Upper lobe of left lung (tissue), 6 donors: Measurements from ENCODE around the gene FH. TPM values are rescaled to one million over a fixed set of nuclear protein-coding genes. Genes with fewer than 3 reads are reported as not detected.

Source experiments
- ATAC-seq, 2 donors: fragments of 200-7000 bp; cut with Tn5 transposase; one replicate each; pipeline ENCODE4 v1.9.1; 2022; ENCODE audit warnings: mild to moderate bottlenecking in 2 of 2, moderate library complexity in 2 of 2; ENCODE audit not compliant: low FRiP score in 2 of 2
- DNase-seq, 2 donors: peaks; one replicate each; pipeline ENCODE4 v3.0.0-alpha.2; 2019 to 2020
- H3K27ac ChIP-seq, 4 donors: fragments of 200-600 bp; sonication (generic); one replicate each; pipeline ENCODE4 v1.5.1; 2016 to 2019
- H3K27me3 ChIP-seq, 4 donors: fragments of 200-600 bp; sonication (generic); one replicate each; pipeline ENCODE4 v1.5.1; 2017 to 2019
- H3K36me3 ChIP-seq, 4 donors: fragments of 200-600 bp; sonication (generic); one replicate each; pipeline ENCODE4 v1.5.1; 2016 to 2019
- H3K4me1 ChIP-seq, 4 donors: fragments of 200-600 bp; sonication (generic); one replicate each; pipeline ENCODE4 v1.5.1; 2018 to 2019
- H3K4me3 ChIP-seq, 4 donors: fragments of 200-600 bp; sonication (generic); one replicate each; pipeline ENCODE4 v1.5.1; 2017 to 2019; ENCODE audit warnings: mild to moderate bottlenecking in 2 of 4, moderate library complexity in 1 of 4
- H3K9me3 ChIP-seq, 4 donors: fragments of 200-600 bp; sonication (generic); one replicate each; pipeline ENCODE4 v1.5.1; 2018 to 2019
- CTCF ChIP-seq, 6 experiments: fragments of 450-650 bp in 4 of 6; fragments of 200-600 bp in 2 of 6; sonication (generic) in 2 of 6; IDR thresholded peaks; one replicate each; pipeline ENCODE4 v1.5.1; 2016 to 2019; ENCODE audit warnings: antibody characterized with exemption in 6 of 6
- EP300 ChIP-seq, 4 donors: sonication (generic); formaldehyde crosslinking; IDR thresholded peaks; one replicate each; pipeline ENCODE4 v1.5.1; 2017; ENCODE audit warnings: antibody characterized with exemption in 4 of 4, control low read depth in 2 of 4
- POLR2A ChIP-seq, 4 donors: fragments of 450-650 bp; IDR thresholded peaks; one replicate each; pipeline ENCODE4 v1.5.1; 2016 to 2017; ENCODE audit warnings: antibody characterized with exemption in 4 of 4, mild to moderate bottlenecking in 2 of 4
- POLR2AphosphoS5 ChIP-seq, 2 donors: sonication (generic); formaldehyde crosslinking; IDR thresholded peaks; one replicate each; pipeline ENCODE4 v1.5.1; 2017; ENCODE audit warnings: antibody characterized with exemption in 2 of 2
- whole genome bisulfite sequencing, 2 donors: methylation state at CpG; one replicate each; pipeline ENCODE4 v1.1.5; 2017 to 2018; 5-methylcytosine and 5-hydroxymethylcytosine counted together
- total RNA-seq, 6 donors: library from RNA; depleted of rRNA in 4 of 6; stranded (reverse); fragments of >200 nt in 4 of 6; gene quantifications; one replicate each; pipeline versions ENCODE4 v1.1.0 to v1.2.1, GENCODE V29; 2016 to 2021
- donor health status: DM: no; HTN: no; CAD: no; lungs with moderate emphysema.
- donor health status: DM: no; HTN: yes; CAD: no; lungs with severe emphysema.

Gene FH
- total RNA-seq, 6 donors from 2014 or later, result 13.0 to 46.7 (median 37.6) TPM

- TF ChIP-seq EP300 (IDR thresholded peaks at IDR 0.05), result no peak
- no peak for TF ChIP-seq CTCF (IDR thresholded peaks at IDR 0.05)
- TF ChIP-seq POLR2A (IDR thresholded peaks at IDR 0.05), result no peak
- no peak for TF ChIP-seq POLR2AphosphoS5 (IDR thresholded peaks at IDR 0.05)
Observed at GRCh38 chr1:241507189-241507863, 12.2 kb downstream of the FH start.

GRCh38 chr1:241503444-241503843 lies 16.1 kb downstream of the FH start:
- H3K36me3 ChIP-seq, result peaks cover 14 to 91% (median 49%) of the 10 kb centered on the region in 4 donors
- H3K27me3 ChIP-seq, result no peaks in the 10 kb centered on the region
- no peak overlapping the region for H3K4me3 ChIP-seq
- TF ChIP-seq POLR2A (IDR thresholded peaks at IDR 0.05) (no peak), EP300 (IDR thresholded peaks at IDR 0.05) (no peak), CTCF (IDR thresholded peaks at IDR 0.05) (no peak), POLR2AphosphoS5 (IDR thresholded peaks at IDR 0.05) (no peak)
- ATAC-seq (no peak), DNase-seq (no peak)
- H3K27ac ChIP-seq, result no peak overlapping the region
- 97 to 98% methylated on average over 6 of the region's 6 CpGs for WGBS, 2 donors
- H3K4me1 ChIP-seq, result no peaks in the 10 kb centered on the region
- no peaks in the 10 kb centered on the region for H3K9me3 ChIP-seq

More at GRCh38 chr1:241507189-241507863, 12.2 kb downstream of the FH start:
- Histone ChIP-seq H3K27ac (no peak overlapping the region), H3K4me3 (no peak overlapping the region), H3K4me1 (no peaks in the 10 kb centered on the region), H3K27me3 (no peaks in the 10 kb centered on the region), H3K36me3 (peaks cover 30 to 92% (median 62%) of the 10 kb centered on the region in 4 donors), H3K9me3 (no peaks in the 10 kb centered on the region)
- 89 to 94% methylated on average over 2 of the region's 2 CpGs for WGBS, 2 donors
- ATAC-seq, result no peak
- DNase-seq, result no peak

- Histone ChIP-seq H3K36me3 (peaks cover 20 to 97% (median 54%) of the 10 kb centered on the region in 4 donors), H3K27me3 (no peaks in the 10 kb centered on the region), H3K4me1 (no peaks in the 10 kb centered on the region), H3K9me3 (no peaks in the 10 kb centered on the region), H3K27ac (no peak overlapping the region), H3K4me3 (no peak overlapping the region)
- TF ChIP-seq CTCF (IDR thresholded peaks at IDR 0.05) (no peak), POLR2A (IDR thresholded peaks at IDR 0.05) (no peak), POLR2AphosphoS5 (IDR thresholded peaks at IDR 0.05) (no peak), EP300 (IDR thresholded peaks at IDR 0.05) (no peak)
- ATAC-seq (no peak), DNase-seq (no peak)
- WGBS, 2 donors, result 85 to 90% methylated on average over 2 of the region's 2 CpGs
Observed at GRCh38 chr1:241499910-241500309, 19.6 kb downstream of the FH start.

GRCh38 chr1:241495741-241496140 lies 23.8 kb downstream of the FH start:
- Histone ChIP-seq H3K27ac (no peak overlapping the region), H3K4me3 (no peak overlapping the region), H3K9me3 (no peaks in the 10 kb centered on the region), H3K4me1 (no peaks in the 10 kb centered on the region), H3K27me3 (no peaks in the 10 kb centered on the region), H3K36me3 (peaks cover 12 to 65% (median 29%) of the 10 kb centered on the region in 4 donors)
- TF ChIP-seq EP300 (IDR thresholded peaks at IDR 0.05) (no peak), POLR2A (IDR thresholded peaks at IDR 0.05) (no peak), POLR2AphosphoS5 (IDR thresholded peaks at IDR 0.05) (no peak), CTCF (IDR thresholded peaks at IDR 0.05) (no peak)
- WGBS, 2 donors, result 91 to 95% methylated on average over 5 of the region's 5 CpGs
- ATAC-seq (no peak), DNase-seq (no peak)

- Histone ChIP-seq H3K27me3 (no peaks in the 10 kb centered on the region), H3K4me1 (no peaks in the 10 kb centered on the region), H3K36me3 (no peaks in the 10 kb centered on the region), H3K9me3 (no peaks in the 10 kb centered on the region), H3K4me3 (no peak overlapping the region), H3K27ac (no peak overlapping the region)
- ATAC-seq, result no peak
- 94 to 100% methylated on average over 1 of the region's 1 CpG for WGBS, 2 donors
- TF ChIP-seq EP300 (IDR thresholded peaks at IDR 0.05) (no peak), CTCF (IDR thresholded peaks at IDR 0.05) (no peak), POLR2AphosphoS5 (IDR thresholded peaks at IDR 0.05) (no peak), POLR2A (IDR thresholded peaks at IDR 0.05) (no peak)
- DNase-seq, result no peak
Observed at GRCh38 chr1:241488739-241489138, 30.8 kb downstream of the FH start.
